ENCODE measurements around the gene KRT37. TPM values are rescaled to one million over a fixed set of nuclear protein-coding genes. Genes with fewer than 3 reads are reported as not detected.
A peak's percentile ranks its signal among the peaks of the same experiment; 100 is the strongest.

Gene KRT37
- total RNA-seq, 1 donor from 2014 or later = not detected

DNA sequence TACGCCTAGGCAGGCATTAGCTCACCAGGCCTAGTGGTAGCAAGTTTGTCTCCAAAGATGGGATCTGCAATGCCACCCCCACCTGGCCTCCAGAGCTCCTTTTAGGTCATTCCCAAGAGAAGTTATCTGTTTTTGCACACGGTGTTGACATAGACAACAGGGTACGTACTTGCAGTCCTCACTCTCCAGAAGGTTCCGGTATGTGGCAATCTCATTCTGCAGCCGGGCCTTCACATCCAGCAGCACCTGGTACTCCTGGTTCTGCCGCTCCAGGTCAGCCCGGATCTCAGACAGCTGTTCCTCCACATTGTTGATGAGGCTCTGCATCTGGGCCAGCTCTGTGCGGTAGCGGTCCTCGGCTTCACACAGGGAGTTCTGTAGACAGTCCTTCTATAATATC, 17.2 kb downstream of the KRT37 start:
- ATAC-seq = no peak
- intact Hi-C loops (cut with DNase I) = no loop called here
- H3K27me3 ChIP-seq (ENCODE audit: low read depth) = no peaks in the 10 kb centered on the region
- H3K4me1 ChIP-seq = no peaks in the 10 kb centered on the region
- no peak for DNase-seq
- H3K4me3 ChIP-seq = no peak overlapping the region
- no peak overlapping the region for H3K27ac ChIP-seq
- H3K9me3 ChIP-seq = no peaks in the 10 kb centered on the region
- TF ChIP-seq, protein P1, sequence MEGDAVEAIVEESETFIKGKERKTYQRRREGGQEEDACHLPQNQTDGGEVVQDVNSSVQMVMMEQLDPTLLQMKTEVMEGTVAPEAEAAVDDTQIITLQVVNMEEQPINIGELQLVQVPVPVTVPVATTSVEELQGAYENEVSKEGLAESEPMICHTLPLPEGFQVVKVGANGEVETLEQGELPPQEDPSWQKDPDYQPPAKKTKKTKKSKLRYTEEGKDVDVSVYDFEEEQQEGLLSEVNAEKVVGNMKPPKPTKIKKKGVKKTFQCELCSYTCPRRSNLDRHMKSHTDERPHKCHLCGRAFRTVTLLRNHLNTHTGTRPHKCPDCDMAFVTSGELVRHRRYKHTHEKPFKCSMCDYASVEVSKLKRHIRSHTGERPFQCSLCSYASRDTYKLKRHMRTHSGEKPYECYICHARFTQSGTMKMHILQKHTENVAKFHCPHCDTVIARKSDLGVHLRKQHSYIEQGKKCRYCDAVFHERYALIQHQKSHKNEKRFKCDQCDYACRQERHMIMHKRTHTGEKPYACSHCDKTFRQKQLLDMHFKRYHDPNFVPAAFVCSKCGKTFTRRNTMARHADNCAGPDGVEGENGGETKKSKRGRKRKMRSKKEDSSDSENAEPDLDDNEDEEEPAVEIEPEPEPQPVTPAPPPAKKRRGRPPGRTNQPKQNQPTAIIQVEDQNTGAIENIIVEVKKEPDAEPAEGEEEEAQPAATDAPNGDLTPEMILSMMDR (IDR thresholded peaks at IDR 0.05) = no peak
- no peaks in the 10 kb centered on the region for H3K36me3 ChIP-seq

DNA sequence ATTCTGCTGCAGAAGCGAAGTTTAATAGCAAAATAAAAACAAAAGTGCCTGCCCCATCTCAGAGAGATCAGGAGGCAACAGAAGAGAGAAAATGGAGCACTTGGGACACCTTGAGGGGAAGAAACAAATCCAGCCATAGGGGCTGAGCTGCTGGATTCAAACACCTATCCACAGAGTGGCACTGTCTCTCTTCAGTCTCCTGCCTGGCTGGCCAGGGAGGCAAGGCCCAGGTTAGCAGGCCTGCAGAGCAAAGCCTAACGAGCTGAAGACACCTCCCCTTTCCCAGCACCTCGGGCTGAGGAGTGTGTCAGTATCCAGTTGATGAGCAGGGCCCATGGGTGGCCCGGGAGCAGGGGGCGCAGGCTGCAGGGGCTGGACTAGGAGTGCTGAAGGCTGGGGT, 18.2 kb downstream of the KRT37 start:
- ATAC-seq (peak in 1 of 2 donors; percentile 65), DNase-seq (no peak)
- Histone ChIP-seq H3K27ac (no peak overlapping the region), H3K36me3 (no peaks in the 10 kb centered on the region), H3K9me3 (no peaks in the 10 kb centered on the region), H3K4me3 (no peak overlapping the region), H3K4me1 (no peaks in the 10 kb centered on the region), H3K27me3 (ENCODE audit: low read depth) (no peaks in the 10 kb centered on the region)
- TF ChIP-seq, protein P1 (IDR thresholded peaks at IDR 0.05) = no peak
- intact Hi-C loops (cut with DNase I) = no loop called here

DNA sequence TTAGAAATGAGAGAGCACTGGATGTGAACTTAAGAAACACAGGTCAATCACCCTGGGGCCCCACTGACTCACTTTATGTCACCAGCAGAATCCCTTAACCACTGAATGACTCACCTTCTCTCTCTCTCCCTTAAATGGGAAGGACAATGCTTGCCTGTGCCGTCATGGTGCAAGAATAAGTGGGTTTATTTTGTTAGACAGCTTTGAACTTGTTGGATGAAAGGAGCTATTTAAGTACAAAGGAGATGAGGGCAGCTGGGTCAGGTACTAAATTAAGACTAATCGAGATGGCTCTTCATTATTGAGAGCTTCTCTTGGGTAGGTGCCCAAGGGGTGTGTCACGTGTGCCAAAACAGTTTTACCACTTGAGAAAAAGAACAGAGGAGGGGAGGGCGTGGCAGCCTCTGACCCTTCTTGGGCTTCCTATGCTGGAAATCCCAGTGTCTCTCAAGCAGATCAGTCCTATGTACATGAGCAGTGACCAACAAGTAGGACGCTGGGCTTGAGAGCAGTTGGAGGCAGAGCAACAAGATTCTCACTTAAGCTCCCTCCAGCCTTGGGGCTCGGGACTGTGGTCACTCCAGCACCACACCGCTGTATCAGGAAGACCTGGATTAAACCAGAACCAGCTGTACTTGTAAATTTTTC, 20.2 kb downstream of the KRT37 start:
- Histone ChIP-seq H3K4me3 (no peak overlapping the region), H3K27ac (no peak overlapping the region), H3K36me3 (no peaks in the 10 kb centered on the region), H3K4me1 (no peaks in the 10 kb centered on the region), H3K9me3 (no peaks in the 10 kb centered on the region), H3K27me3 (ENCODE audit: low read depth) (no peaks in the 10 kb centered on the region)
- intact Hi-C loops (cut with DNase I) = no loop called here
- DNase-seq (no peak), ATAC-seq (peak; percentile 46 to 47)
- TF ChIP-seq, protein P1 (IDR thresholded peaks at IDR 0.05) = no peak

DNA sequence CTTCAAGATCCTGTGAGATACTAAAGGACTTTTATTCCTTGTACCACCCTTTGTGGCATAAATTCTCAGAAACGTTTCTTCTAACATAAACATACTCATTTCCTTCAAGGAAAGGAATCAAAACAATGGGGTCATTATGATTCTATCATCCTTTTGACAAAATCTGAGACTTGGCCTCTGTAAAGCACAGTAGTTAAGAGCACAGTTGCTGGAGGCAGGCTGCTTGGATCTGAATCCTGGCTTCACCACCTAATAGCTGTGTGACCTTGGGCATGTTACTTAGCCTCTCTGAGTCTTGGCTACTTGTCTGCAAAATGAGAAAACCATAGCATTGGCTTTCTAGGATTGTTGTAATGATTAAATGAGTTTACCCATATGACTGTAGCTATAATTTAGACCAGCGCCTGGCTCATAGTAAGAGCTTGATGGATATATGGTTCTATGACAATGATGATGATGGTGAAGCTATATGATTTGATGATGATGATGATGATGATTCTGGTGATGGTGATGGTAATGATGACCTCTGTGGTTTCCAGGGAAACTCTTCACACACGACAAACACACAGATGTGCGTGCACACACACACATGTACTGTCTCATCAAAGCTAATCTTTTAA, 20.9 kb downstream of the KRT37 start:
- H3K27me3 ChIP-seq (ENCODE audit: low read depth) = no peaks in the 10 kb centered on the region
- no peaks in the 10 kb centered on the region for H3K4me1 ChIP-seq
- DNase-seq (no peak), ATAC-seq (no peak)
- H3K36me3 ChIP-seq = no peaks in the 10 kb centered on the region
- TF ChIP-seq, protein P1 (IDR thresholded peaks at IDR 0.05) = no peak
- H3K4me3 ChIP-seq = no peak overlapping the region
- no peak overlapping the region for H3K27ac ChIP-seq
- intact Hi-C loops (cut with DNase I) = no loop called here
- H3K9me3 ChIP-seq = no peaks in the 10 kb centered on the region

DNA sequence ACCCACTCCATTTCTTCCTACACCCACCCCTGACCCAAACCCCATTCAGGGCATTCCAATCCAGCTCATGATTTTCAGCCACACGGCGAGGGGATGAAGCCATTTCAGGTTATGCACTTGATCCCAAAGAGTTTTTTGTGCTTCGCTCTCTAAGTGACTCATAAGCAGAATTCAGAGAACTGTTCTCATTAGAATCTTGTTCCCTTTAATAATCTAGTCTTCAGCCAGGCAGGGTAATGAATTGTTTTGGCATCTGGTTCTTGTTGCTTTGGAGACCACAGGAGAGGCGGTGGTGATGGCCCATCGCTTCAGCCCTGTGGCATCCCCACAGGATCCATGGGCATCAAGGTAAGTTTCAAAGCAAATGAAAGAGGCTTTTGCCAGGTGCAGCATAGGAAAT, 22.2 kb downstream of the KRT37 start:
- no peaks in the 10 kb centered on the region for H3K36me3 ChIP-seq
- no peaks in the 10 kb centered on the region for H3K4me1 ChIP-seq
- intact Hi-C loops (cut with DNase I) = no loop called here
- H3K9me3 ChIP-seq = no peaks in the 10 kb centered on the region
- TF ChIP-seq, protein P1 (IDR thresholded peaks at IDR 0.05) = no peak
- H3K27ac ChIP-seq = no peak overlapping the region
- no peak for DNase-seq
- ATAC-seq = no peak
- no peaks in the 10 kb centered on the region for H3K27me3 ChIP-seq (ENCODE audit: low read depth)
- H3K4me3 ChIP-seq = no peak overlapping the region

All from lower lobe of right lung (tissue), 2 donors.